Activated naive CD8-positive, alpha-beta T cell treated with anti-CD3 and anti-CD28 coated beads, Interleukin-2, amount 10 ng/mL, durations not matched to agents 7 days and 5 days (primary cell): ENCODE results near the gene HMCN2. TPM values are rescaled to one million over a fixed set of nuclear protein-coding genes. Genes with fewer than 3 reads are reported as not detected.

Experiments
- ATAC-seq: fragments of 150-1000 bp; cut with Tn5 transposase; one replicate; pipeline ENCODE4 v1.10.0; 2021; ENCODE audit warnings: low read depth, moderate library complexity
- POLR2A ChIA-PET: fragments of 350-600 bp; sonication (Branson Sonifier 250); formaldehyde crosslinking; loops from one replicate; lab custom pipeline; 2021; ENCODE audit warnings: antibody characterized with exemption; lab: Charles Lee
- DNase-seq: peaks from one replicate; pipeline ENCODE4 v3.0.0; 2021
- H3K27ac Mint-ChIP-seq: one replicate; pipeline ENCODE4 v1.8.0; 2022; ENCODE audit warnings: mild to moderate bottlenecking, mixed read lengths
- H3K27me3 Mint-ChIP-seq: one replicate; pipeline ENCODE4 v1.8.0; 2022; ENCODE audit warnings: mild to moderate bottlenecking, moderate library complexity, mixed read lengths
- H3K36me3 Mint-ChIP-seq: one replicate; pipeline ENCODE4 v1.8.0; 2021; ENCODE audit warnings: mild to moderate bottlenecking, mixed read lengths
- H3K4me1 Mint-ChIP-seq: one replicate; pipeline ENCODE4 v1.8.0; 2021; ENCODE audit warnings: mixed read lengths
- H3K4me3 Mint-ChIP-seq: one replicate; pipeline ENCODE4 v1.8.0; 2022; ENCODE audit warnings: mild to moderate bottlenecking, moderate library complexity, mixed read lengths
- H3K9me3 Mint-ChIP-seq: one replicate; pipeline ENCODE4 v1.8.0; 2021; ENCODE audit warnings: mixed read lengths
- total RNA-seq, 2 experiments: library from RNA; stranded (reverse); gene quantifications; one replicate each; pipeline ENCODE4 v1.2.3, GENCODE V29; 2021

Gene HMCN2
- total RNA-seq, 2 experiments from 2014 or later: not detected

DNA sequence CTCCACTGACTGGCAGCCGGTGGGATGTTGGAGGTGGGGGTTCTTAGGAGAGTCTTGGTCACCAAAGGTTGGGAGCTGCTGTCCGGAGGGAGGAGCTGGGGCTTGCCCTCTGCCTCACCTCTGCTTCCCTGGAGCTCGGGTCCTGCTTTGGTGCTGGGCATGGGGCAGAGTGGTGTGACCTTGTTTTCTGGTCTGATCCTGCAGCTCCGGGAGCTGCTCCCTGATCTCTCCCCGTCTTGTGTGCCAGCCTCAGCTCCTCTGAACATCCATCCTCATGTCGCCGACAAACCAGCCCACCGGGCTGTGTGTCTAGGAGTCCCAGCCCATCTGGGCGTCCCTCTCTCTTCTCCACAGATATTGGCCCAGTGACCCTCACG is 18.7 kb downstream of the HMCN2 start:
- Mint-ChIP-seq H3K36me3 (no peaks in the 10 kb centered on the region), H3K27me3 (peaks cover 6% of the 10 kb centered on the region), H3K27ac (no peak overlapping the region), H3K4me3 (no peak overlapping the region), H3K4me1 (no peaks in the 10 kb centered on the region), H3K9me3 (no peaks in the 10 kb centered on the region)
- no peak for DNase-seq
- ATAC-seq: no peak
- POLR2A ChIA-PET: no interaction called here

DNA sequence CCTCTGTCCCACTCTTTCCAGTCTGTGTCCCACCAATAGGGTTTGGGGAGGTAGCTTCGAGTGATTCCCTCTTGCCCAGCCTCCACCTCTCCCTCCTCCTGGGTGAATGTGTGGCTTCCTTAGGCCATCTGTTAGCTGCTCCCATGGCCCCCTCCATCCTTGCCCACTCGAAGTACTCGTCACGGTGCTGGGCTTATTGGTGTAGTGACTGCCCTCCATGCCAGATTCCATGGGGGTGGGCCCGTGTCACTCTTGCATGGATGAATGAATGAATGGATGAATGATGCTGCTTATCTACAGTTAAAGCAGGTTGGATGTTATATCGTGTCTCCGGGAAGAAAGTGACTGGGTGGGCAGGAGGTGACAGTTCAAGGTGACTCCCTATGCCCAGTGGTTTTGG is 19.1 kb downstream of the HMCN2 start:
- no peak for DNase-seq
- Mint-ChIP-seq H3K27me3 (peaks cover 5% of the 10 kb centered on the region), H3K36me3 (no peaks in the 10 kb centered on the region), H3K4me1 (no peaks in the 10 kb centered on the region), H3K27ac (no peak overlapping the region), H3K9me3 (no peaks in the 10 kb centered on the region), H3K4me3 (no peak overlapping the region)
- POLR2A ChIA-PET: no interaction called here
- ATAC-seq: no peak

GRCh38 chr9:130285271-130285670 is 19.7 kb downstream of the HMCN2 start:
- Mint-ChIP-seq H3K27me3 (peaks cover 4% of the 10 kb centered on the region), H3K27ac (no peak overlapping the region), H3K4me1 (no peaks in the 10 kb centered on the region), H3K9me3 (no peaks in the 10 kb centered on the region), H3K4me3 (no peak overlapping the region), H3K36me3 (no peaks in the 10 kb centered on the region)
- POLR2A ChIA-PET: no interaction called here
- ATAC-seq: no peak
- DNase-seq: no peak

- H3K27ac Mint-ChIP-seq: no peak overlapping the region
- POLR2A ChIA-PET: no interaction called here
- no peaks in the 10 kb centered on the region for H3K4me1 Mint-ChIP-seq
- H3K36me3 Mint-ChIP-seq: no peaks in the 10 kb centered on the region
- no peaks in the 10 kb centered on the region for H3K9me3 Mint-ChIP-seq
- H3K4me3 Mint-ChIP-seq: no peak overlapping the region
- H3K27me3 Mint-ChIP-seq: peaks cover 4% of the 10 kb centered on the region
- DNase-seq (no peak), ATAC-seq (no peak)
These were observed 20.7 kb downstream of the HMCN2 start for GRCh38 chr9:130286072-130286770.

- DNase-seq (no peak), ATAC-seq (no peak)
- Mint-ChIP-seq H3K36me3 (no peaks in the 10 kb centered on the region), H3K4me1 (no peaks in the 10 kb centered on the region), H3K27ac (no peak overlapping the region), H3K27me3 (peaks cover 6% of the 10 kb centered on the region), H3K4me3 (no peak overlapping the region), H3K9me3 (no peaks in the 10 kb centered on the region)
- POLR2A ChIA-PET: interaction anchor here (0.7 kb wide), 1 partner anchor 718 kb away, joined by 6 read pairs; no protein-coding TSS in a partner anchor
These were observed 21.3 kb downstream of the HMCN2 start for GRCh38 chr9:130286781-130287428.

- POLR2A ChIA-PET: no interaction called here
- Mint-ChIP-seq H3K4me3 (no peak overlapping the region), H3K4me1 (no peaks in the 10 kb centered on the region), H3K27me3 (peaks cover 3% of the 10 kb centered on the region), H3K36me3 (no peaks in the 10 kb centered on the region), H3K9me3 (no peaks in the 10 kb centered on the region), H3K27ac (no peak overlapping the region)
- ATAC-seq: no peak
- DNase-seq: no peak
These were observed 22.2 kb downstream of the HMCN2 start for GRCh38 chr9:130287736-130288135.

DNA sequence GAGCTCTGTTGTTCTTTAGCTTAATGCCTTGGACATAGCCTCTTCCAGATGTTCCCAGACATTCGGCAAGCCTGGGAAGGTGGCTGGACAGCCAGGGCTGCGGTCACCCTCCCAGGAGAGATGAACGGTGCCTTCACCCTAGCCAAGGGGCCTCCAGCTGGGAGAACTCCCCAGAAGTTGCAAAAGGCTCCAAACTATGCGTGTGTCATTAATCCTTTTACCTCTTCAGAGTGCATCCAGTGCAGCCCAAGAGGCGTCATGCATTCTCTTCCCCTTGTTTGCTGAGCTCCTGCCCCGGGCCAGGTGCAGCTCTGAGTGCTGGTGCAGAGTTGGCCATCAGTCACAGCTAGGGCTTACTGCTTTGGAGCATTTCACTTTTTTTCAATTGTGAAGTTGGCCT is 22.8 kb downstream of the HMCN2 start:
- Mint-ChIP-seq H3K27ac (no peak overlapping the region), H3K27me3 (peaks cover 3% of the 10 kb centered on the region), H3K36me3 (no peaks in the 10 kb centered on the region), H3K4me3 (no peak overlapping the region), H3K9me3 (no peaks in the 10 kb centered on the region), H3K4me1 (no peaks in the 10 kb centered on the region)
- POLR2A ChIA-PET: no interaction called here
- DNase-seq (no peak), ATAC-seq (no peak)

DNA sequence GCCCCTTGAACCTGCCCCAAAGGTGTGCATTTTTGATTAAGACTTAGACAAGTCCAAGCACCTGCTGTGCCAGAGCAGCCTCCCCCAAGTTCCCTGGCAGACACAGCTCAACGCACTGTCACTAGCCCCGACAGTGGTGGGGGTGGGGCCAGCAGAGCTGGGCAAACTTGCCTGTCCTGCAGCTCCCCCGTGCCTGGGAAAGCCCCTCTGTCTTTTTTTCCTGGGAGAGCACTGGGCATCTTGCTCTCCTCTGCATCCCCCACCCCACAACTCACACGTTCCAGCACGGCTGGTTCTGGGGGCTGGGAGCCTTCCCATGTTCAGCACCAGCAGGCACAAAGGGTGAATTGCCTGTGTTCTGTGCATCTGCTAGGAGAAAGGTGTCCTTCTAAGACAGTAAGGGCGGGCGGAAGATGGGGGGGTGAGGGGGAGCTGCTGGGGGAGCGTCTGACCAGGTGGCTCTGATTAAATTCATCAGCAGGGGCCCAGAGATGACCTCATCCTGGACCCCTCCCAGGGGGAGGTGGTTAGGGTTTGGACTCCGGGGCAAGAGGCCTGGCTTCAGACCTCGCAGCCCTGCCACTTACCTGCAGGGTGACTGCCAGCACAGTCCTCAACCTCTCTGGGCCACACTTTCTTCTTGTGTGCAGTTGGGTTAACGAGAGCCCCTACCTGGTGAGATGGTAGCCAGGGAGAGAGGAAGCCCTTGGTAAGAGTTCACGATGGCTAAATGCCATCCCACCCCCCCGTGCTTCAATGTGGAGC is 23.5 kb downstream of the HMCN2 start:
- DNase-seq: no peak
- Mint-ChIP-seq H3K4me3 (no peak overlapping the region), H3K9me3 (no peaks in the 10 kb centered on the region), H3K36me3 (no peaks in the 10 kb centered on the region), H3K27ac (no peak overlapping the region), H3K27me3 (peaks cover 3% of the 10 kb centered on the region), H3K4me1 (no peaks in the 10 kb centered on the region)
- POLR2A ChIA-PET: no interaction called here
- ATAC-seq: no peak

GRCh38 chr9:130289711-130290241 is 24.2 kb downstream of the HMCN2 start:
- no peaks in the 10 kb centered on the region for H3K9me3 Mint-ChIP-seq
- no peaks in the 10 kb centered on the region for H3K36me3 Mint-ChIP-seq
- H3K4me1 Mint-ChIP-seq: no peaks in the 10 kb centered on the region
- POLR2A ChIA-PET: no interaction called here
- no peak overlapping the region for H3K4me3 Mint-ChIP-seq
- H3K27ac Mint-ChIP-seq: no peak overlapping the region
- no peak for ATAC-seq
- DNase-seq: no peak
- peaks cover 3% of the 10 kb centered on the region for H3K27me3 Mint-ChIP-seq

DNA sequence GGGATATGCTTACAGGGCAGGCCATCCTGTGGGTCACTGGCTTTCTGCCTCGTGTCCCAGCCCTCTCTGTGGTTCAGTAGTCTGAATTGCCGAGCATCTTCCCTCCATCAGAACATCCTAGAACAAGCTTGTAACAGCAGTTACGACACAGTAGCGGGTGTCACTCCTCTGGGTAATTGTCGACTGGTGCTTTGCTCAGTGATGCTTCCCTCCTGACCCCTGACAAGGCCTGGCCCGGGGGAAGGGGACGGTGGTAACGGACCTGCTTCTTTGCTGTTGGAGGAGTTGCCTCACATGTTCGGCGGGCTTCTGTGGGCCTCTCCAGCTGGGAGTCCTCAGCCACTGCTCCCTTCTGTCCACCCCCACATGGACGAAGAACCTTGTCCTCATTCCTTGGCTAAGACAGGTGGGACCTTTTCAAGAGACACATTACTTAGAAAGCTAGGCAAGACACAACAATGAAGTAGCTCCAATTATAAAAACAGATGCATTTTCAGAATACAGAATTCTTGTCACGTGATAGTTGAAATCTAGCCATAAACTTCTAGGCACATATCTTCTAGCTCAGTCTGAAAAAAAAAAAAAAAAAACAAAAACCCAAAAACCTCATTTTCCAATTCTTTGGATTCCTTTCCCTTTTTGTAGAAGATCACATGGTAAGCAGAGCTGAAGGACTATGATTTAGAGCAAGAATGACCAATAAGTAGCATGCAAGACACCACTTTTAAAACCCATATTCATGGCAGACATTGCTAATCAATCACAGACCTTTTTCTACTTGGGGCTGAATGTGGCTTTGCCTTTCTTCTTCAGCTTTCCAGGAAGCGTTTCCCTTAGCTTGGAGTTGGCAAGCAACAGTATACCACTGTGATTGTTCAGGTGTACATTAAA is 25.0 kb downstream of the HMCN2 start:
- Mint-ChIP-seq H3K27me3 (peaks cover 3% of the 10 kb centered on the region), H3K4me1 (no peaks in the 10 kb centered on the region), H3K4me3 (no peak overlapping the region), H3K36me3 (no peaks in the 10 kb centered on the region), H3K27ac (no peak overlapping the region), H3K9me3 (no peaks in the 10 kb centered on the region)
- POLR2A ChIA-PET: interaction anchor here (0.6 kb wide), 1 partner anchor 334 kb away, joined by 4 read pairs; no protein-coding TSS in a partner anchor
- DNase-seq: no peak
- no peak for ATAC-seq

DNA sequence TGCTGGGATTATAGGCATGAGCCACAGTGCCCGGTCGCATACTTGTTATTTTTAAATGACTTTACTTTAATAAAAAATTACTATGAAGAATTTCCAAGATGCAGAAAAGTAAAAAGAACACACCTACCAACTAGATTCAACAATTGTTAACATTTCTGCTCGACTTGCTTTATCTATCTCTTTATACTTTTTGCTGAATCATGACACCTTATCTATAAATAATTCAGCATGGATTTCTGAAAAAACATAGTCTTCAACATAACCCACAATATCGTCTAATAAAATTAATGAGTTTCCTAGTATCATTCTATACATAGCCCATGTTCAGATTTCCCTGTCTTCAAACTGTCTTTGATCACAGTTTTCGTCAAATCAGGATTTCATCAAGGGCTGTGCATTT is 25.9 kb downstream of the HMCN2 start:
- no peaks in the 10 kb centered on the region for H3K36me3 Mint-ChIP-seq
- POLR2A ChIA-PET: no interaction called here
- H3K4me3 Mint-ChIP-seq: no peak overlapping the region
- H3K27me3 Mint-ChIP-seq: peaks cover 3% of the 10 kb centered on the region
- no peak overlapping the region for H3K27ac Mint-ChIP-seq
- no peaks in the 10 kb centered on the region for H3K4me1 Mint-ChIP-seq
- H3K9me3 Mint-ChIP-seq: no peaks in the 10 kb centered on the region
- no peak for ATAC-seq
- DNase-seq: no peak

DNA sequence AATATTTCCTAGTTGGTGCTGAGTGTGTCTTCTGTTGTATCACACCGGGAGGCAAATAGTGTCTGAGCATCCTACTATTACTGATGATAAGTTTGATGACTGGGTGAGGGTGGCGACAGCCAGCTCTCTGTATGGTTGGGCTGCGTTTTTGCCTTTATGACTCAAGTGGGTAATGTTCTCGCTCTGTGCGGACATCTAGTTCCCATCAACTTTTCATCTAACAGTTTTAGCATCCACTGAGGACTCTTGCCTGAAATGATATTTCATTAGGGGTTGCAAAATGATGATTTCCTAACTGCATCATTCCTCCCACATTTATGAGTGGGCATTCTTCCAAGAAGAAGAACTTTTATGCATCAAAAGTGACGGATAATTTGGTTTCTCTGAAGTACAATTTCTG is 26.5 kb downstream of the HMCN2 start:
- H3K4me1 Mint-ChIP-seq: no peaks in the 10 kb centered on the region
- peaks cover 3% of the 10 kb centered on the region for H3K27me3 Mint-ChIP-seq
- H3K4me3 Mint-ChIP-seq: no peak overlapping the region
- DNase-seq (no peak), ATAC-seq (no peak)
- POLR2A ChIA-PET: no interaction called here
- H3K27ac Mint-ChIP-seq: no peak overlapping the region
- no peaks in the 10 kb centered on the region for H3K36me3 Mint-ChIP-seq
- no peaks in the 10 kb centered on the region for H3K9me3 Mint-ChIP-seq

GRCh38 chr9:130294664-130295063 is 29.1 kb downstream of the HMCN2 start:
- Mint-ChIP-seq H3K27ac (no peak overlapping the region), H3K4me3 (no peak overlapping the region), H3K4me1 (no peaks in the 10 kb centered on the region), H3K36me3 (no peaks in the 10 kb centered on the region), H3K9me3 (no peaks in the 10 kb centered on the region), H3K27me3 (peaks cover 3% of the 10 kb centered on the region)
- DNase-seq (no peak), ATAC-seq (no peak)
- POLR2A ChIA-PET: no interaction called here
